ENCODE results near the gene OGFR. TPM values are rescaled to one million over a fixed set of nuclear protein-coding genes. Genes with fewer than 3 reads are reported as not detected.

OGFR gene
- polyA plus RNA-seq, 3 donors = 47.8 to 114 (median 79.3) TPM

- Mint-ChIP-seq H3K36me3 (peaks cover 37 to 40% of the 10 kb centered on the region in 2 donors), H3K27ac (peak overlapping the region in 1 of 7 donors; percentile 16), H3K27me3 (ENCODE audit: low read depth in 3 of 3) (peaks cover 0 to 6% (median 2%) of the 10 kb centered on the region in 3 donors), H3K4me1 (peaks cover 57% of the 10 kb centered on the region), H3K4me3 (peak overlapping the region in 1 of 2 donors; percentile 16), H3K9me3 (peaks cover 0 to 3% (median 0%) of the 10 kb centered on the region in 7 donors)
- peaks cover 17% of the 10 kb centered on the region for H3K79me2 ChIP-seq (ENCODE audit: insufficient read depth, low read length)
- H3K4me3 ChIP-seq (replicated peaks in 1 of 3; ENCODE audit: low read depth in 2 of 3, low read length in 3 of 3) = no peak overlapping the region
- H3K9me3 ChIP-seq (replicated peaks in 1 of 2; ENCODE audit: control insufficient read depth in 1 of 2, insufficient read depth in 1 of 2, low read length in 2 of 2) = no peaks in the 10 kb centered on the region
- peaks cover 52 to 60% of the 10 kb centered on the region in 2 donors for H3K4me1 ChIP-seq (ENCODE audit: control insufficient read depth in 1 of 2, insufficient read depth in 2 of 2, low read length in 2 of 2)
- peaks cover 13% of the 10 kb centered on the region for H4K20me1 ChIP-seq (ENCODE audit: insufficient read depth, low read length)
- no peak overlapping the region for H2AFZ ChIP-seq (ENCODE audit: insufficient read depth, low read depth, low read length, poor library complexity, severe bottlenecking)
- H3K27ac ChIP-seq (ENCODE audit: low read depth in 1 of 2, low read length in 2 of 2) = no peak overlapping the region
- 97% methylated on average over 6 of the region's 10 CpGs for WGBS (ENCODE audit: insufficient coverage)
- no peak overlapping the region for H3K9ac ChIP-seq (ENCODE audit: insufficient read depth, low read length, poor library complexity, severe bottlenecking)
- H3K4me2 ChIP-seq (replicated peaks; ENCODE audit: extremely low read depth, low read length, poor library complexity, severe bottlenecking) = no peak overlapping the region
- intact Hi-C loops (cut with micrococcal nuclease) = loop anchor here (5.0 to 10.0 kb wide), 7 partner anchors 57 to 655 kb away; partner anchors contain the start of genes CABLES2 (in 2 of the 2), ADRM1 (in 1 of the 2), DIDO1 (in 1 of the 2) and PSMA7 (in 1 of the 2)
- TF ChIP-seq CTCF (IDR thresholded peaks at IDR 0.05) = no peak
- peaks cover 24 to 35% of the 10 kb centered on the region in 2 donors for H3K36me3 ChIP-seq (replicated peaks in 1 of 2; ENCODE audit: control insufficient read depth in 1 of 2, insufficient read depth in 2 of 2, low read length in 2 of 2)
- DNase-seq = no peak
- no peaks in the 10 kb centered on the region for H3K27me3 ChIP-seq (ENCODE audit: control insufficient read depth in 2 of 2, insufficient read depth in 2 of 2, low read length in 2 of 2)
Observed at GRCh38 chr20:62799873-62800272, 4.8 kb upstream of the OGFR start.

- peaks cover 24 to 35% of the 10 kb centered on the region in 2 donors for H3K36me3 ChIP-seq (replicated peaks in 1 of 2; ENCODE audit: control insufficient read depth in 1 of 2, insufficient read depth in 2 of 2, low read length in 2 of 2)
- H3K27me3 ChIP-seq (ENCODE audit: control insufficient read depth in 2 of 2, insufficient read depth in 2 of 2, low read length in 2 of 2) = no peaks in the 10 kb centered on the region
- TF ChIP-seq CTCF (IDR thresholded peaks at IDR 0.05) = no peak
- Mint-ChIP-seq H3K4me1 (peaks cover 55% of the 10 kb centered on the region), H3K9me3 (peaks cover 0 to 3% (median 0%) of the 10 kb centered on the region in 7 donors), H3K27ac (no peak overlapping the region), H3K36me3 (peaks cover 37 to 40% of the 10 kb centered on the region in 2 donors), H3K4me3 (peak overlapping the region in 1 of 2 donors; percentile 16), H3K27me3 (ENCODE audit: low read depth in 3 of 3) (peaks cover 0 to 6% (median 2%) of the 10 kb centered on the region in 3 donors)
- peaks cover 24% of the 10 kb centered on the region for H3K79me2 ChIP-seq (ENCODE audit: insufficient read depth, low read length)
- no peaks in the 10 kb centered on the region for H3K9me3 ChIP-seq (replicated peaks in 1 of 2; ENCODE audit: control insufficient read depth in 1 of 2, insufficient read depth in 1 of 2, low read length in 2 of 2)
- intact Hi-C loops (cut with micrococcal nuclease) = loop anchor here (5.0 to 10.0 kb wide), 4 partner anchors 57 to 656 kb away; partner anchors contain the start of genes ADRM1 (in 1 of the 2), PSMA7 (in 1 of the 2), RPS21 (in 1 of the 2) and SS18L1 (in 1 of the 2)
- no peak overlapping the region for H3K4me3 ChIP-seq (replicated peaks in 1 of 3; ENCODE audit: low read depth in 2 of 3, low read length in 3 of 3)
- H4K20me1 ChIP-seq (ENCODE audit: insufficient read depth, low read length) = peaks cover 15% of the 10 kb centered on the region
- WGBS (ENCODE audit: insufficient coverage) = 93% methylated on average over 18 of the region's 26 CpGs
- peaks cover 49 to 56% of the 10 kb centered on the region in 2 donors for H3K4me1 ChIP-seq (ENCODE audit: control insufficient read depth in 1 of 2, insufficient read depth in 2 of 2, low read length in 2 of 2)
- no peak overlapping the region for H3K4me2 ChIP-seq (replicated peaks; ENCODE audit: extremely low read depth, low read length, poor library complexity, severe bottlenecking)
- H3K9ac ChIP-seq (ENCODE audit: insufficient read depth, low read length, poor library complexity, severe bottlenecking) = no peak overlapping the region
- no peak overlapping the region for H2AFZ ChIP-seq (ENCODE audit: insufficient read depth, low read depth, low read length, poor library complexity, severe bottlenecking)
- no peak for DNase-seq
- H3K27ac ChIP-seq (ENCODE audit: low read depth in 1 of 2, low read length in 2 of 2) = no peak overlapping the region
Observed at GRCh38 chr20:62800314-62801259, 4.0 kb upstream of the OGFR start.
